SK-N-SH (cell line): ENCODE results near the gene ZNF677.

Experiments used
- EP300 ChIP-seq, 2 experiments: IDR thresholded peaks; 2 replicates each; pipeline versions ENCODE4 v1.4.0 to v1.6.1; 2012; ENCODE audit warnings: borderline replicate concordance in 1 of 2, low read depth in 1 of 2, low read length in 1 of 2
- GABPA ChIP-seq: IDR thresholded peaks from 2 replicates; pipeline ENCODE4 v1.4.0; 2012; ENCODE audit warnings: low read depth, mild to moderate bottlenecking
- GATA2 ChIP-seq: sonication (generic); formaldehyde crosslinking; IDR thresholded peaks from 2 replicates; pipeline ENCODE4 v1.5.0; 2020; ENCODE audit warnings: mild to moderate bottlenecking, missing genetic modification reagents
- IRF3 ChIP-seq: fragments of 150-350 bp; IDR thresholded peaks from 2 replicates; pipeline ENCODE4 v1.6.1; 2016; ENCODE audit warnings: mild to moderate bottlenecking, low read depth, low read length
- JUND ChIP-seq: IDR thresholded peaks from 2 replicates; pipeline ENCODE4 v1.4.0; 2012
- MAX ChIP-seq: IDR thresholded peaks from 2 replicates; pipeline ENCODE4 v1.4.0; 2012; ENCODE audit warnings: low read depth
- MEF2A ChIP-seq: IDR thresholded peaks from 2 replicates; pipeline ENCODE4 v1.4.0; 2012; ENCODE audit warnings: low read depth, borderline replicate concordance
- REST ChIP-seq: IDR thresholded peaks from 2 replicates; pipeline ENCODE4 v1.6.1; 2012; ENCODE audit warnings: mild to moderate bottlenecking, low read depth, low read length, moderate library complexity
- SIN3A ChIP-seq: IDR thresholded peaks from 2 replicates; pipeline ENCODE4 v1.6.1; 2012; ENCODE audit warnings: low read depth, mild to moderate bottlenecking, low read length, moderate library complexity, borderline replicate concordance
- TAF1 ChIP-seq: IDR thresholded peaks from 2 replicates; pipeline ENCODE4 v1.6.1; 2012; ENCODE audit warnings: low read depth, mild to moderate bottlenecking, low read length, moderate library complexity, borderline replicate concordance
- TF ChIP-seq, protein P1 (sequence below): fragments of 200-600 bp; sonication (generic); IDR thresholded peaks from 2 replicates; pipeline ENCODE4 v1.6.1; 2017; ENCODE audit warnings: antibody characterized with exemption, mild to moderate bottlenecking, moderate library complexity

GRCh38 chr19:53294786-53295441, 40.2 kb upstream of the ZNF677 start:
- no peak for TF ChIP-seq GATA2
- TF ChIP-seq, protein P1, sequence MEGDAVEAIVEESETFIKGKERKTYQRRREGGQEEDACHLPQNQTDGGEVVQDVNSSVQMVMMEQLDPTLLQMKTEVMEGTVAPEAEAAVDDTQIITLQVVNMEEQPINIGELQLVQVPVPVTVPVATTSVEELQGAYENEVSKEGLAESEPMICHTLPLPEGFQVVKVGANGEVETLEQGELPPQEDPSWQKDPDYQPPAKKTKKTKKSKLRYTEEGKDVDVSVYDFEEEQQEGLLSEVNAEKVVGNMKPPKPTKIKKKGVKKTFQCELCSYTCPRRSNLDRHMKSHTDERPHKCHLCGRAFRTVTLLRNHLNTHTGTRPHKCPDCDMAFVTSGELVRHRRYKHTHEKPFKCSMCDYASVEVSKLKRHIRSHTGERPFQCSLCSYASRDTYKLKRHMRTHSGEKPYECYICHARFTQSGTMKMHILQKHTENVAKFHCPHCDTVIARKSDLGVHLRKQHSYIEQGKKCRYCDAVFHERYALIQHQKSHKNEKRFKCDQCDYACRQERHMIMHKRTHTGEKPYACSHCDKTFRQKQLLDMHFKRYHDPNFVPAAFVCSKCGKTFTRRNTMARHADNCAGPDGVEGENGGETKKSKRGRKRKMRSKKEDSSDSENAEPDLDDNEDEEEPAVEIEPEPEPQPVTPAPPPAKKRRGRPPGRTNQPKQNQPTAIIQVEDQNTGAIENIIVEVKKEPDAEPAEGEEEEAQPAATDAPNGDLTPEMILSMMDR = no peak
- TF ChIP-seq REST = no peak
- TF ChIP-seq MAX = no peak
- no peak for TF ChIP-seq SIN3A
- TF ChIP-seq IRF3 = no peak
- TF ChIP-seq GABPA = no peak
- no peak for TF ChIP-seq MEF2A
- no peak for TF ChIP-seq TAF1
- no peak for TF ChIP-seq EP300 (IDR thresholded peaks at IDR 0.05; ENCODE audit: borderline replicate concordance in 1 of 2, low read depth in 1 of 2, low read length in 1 of 2)
- no peak for TF ChIP-seq JUND
